HG03196 (cell line): ENCODE data around the gene RAPGEF4.

Source experiments
- ATAC-seq: cut with Tn5 transposase; IDR thresholded peaks from one replicate; pipeline ENCODE4 v1.9.1; 2021; ENCODE audit not compliant: unreplicated experiment

RAPGEF4 gene

GRCh38 chr2:172856606-172857005, 121.0 kb downstream of the RAPGEF4 start:
- no peak for ATAC-seq

DNA sequence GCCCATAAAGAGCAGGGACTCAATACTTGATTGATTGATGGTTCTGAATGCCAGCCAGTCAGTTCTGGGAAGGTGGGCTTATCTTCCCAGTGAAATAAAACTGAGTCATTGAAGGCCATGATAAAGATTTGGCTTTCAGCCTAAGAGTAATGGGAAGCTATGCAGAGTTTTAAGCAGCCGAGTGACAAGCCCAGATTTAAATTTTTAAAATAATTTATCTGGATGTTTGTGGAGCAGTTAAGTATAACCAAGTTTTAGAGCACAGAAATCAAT, 122.8 kb downstream of the RAPGEF4 start:
- ATAC-seq: no peak

DNA sequence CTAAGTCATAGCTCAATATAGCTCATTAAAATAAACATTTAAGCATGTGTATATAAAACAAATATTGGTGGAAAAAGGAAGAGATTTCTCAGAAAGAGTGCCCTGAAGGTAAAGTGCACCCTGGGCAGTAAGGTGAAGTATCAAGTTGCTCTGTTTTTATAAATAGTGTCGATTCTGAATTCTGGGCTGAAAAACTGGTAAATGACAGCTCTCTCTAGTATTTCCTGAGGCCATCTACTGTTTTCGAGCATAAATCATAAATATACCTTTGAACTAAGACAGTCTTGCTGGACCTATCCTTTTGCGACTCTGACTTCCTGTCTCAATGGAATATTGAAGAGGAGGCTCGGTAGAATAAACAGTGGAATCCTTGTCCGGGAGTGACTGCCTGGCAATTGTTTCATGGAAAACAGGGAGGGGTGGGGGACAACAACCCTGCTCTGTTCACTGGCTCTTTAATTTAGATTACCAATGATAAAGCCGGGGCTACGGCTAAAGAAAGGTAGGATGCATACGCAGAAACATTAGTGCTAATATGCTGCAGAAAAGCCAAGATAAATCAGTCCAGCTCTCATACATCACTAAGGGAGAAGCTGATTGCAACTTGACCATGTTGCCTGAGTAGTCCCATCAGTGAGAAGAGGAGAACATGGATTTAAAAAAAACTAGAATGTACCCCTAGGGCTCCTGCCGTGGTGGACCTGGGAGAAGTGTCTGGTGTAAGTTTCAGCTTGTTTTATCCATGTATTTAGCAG, 124.1 kb downstream of the RAPGEF4 start:
- ATAC-seq: no peak

DNA sequence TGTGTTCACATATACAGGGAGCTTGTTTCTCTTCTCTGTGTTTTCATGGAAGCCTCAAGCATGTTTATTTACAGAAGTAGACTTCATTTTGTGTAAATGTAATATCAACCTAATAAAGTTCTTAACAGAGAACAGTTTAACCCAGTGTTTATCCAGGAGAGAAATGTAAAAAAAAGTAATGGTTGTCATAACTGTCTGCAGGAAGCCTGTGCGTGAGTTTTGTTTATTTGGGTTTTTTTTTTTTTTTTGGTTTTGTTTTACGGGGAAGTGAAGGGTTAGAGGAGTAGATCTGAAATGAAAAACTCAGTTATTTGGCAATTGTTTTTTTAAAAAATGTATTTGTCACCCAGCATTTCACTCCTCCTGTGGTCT, 124.7 kb downstream of the RAPGEF4 start:
- ATAC-seq: no peak

GRCh38 chr2:172861098-172861497, 125.5 kb downstream of the RAPGEF4 start:
- no peak for ATAC-seq

GRCh38 chr2:172861656-172862476, 126.2 kb downstream of the RAPGEF4 start:
- no peak for ATAC-seq

DNA sequence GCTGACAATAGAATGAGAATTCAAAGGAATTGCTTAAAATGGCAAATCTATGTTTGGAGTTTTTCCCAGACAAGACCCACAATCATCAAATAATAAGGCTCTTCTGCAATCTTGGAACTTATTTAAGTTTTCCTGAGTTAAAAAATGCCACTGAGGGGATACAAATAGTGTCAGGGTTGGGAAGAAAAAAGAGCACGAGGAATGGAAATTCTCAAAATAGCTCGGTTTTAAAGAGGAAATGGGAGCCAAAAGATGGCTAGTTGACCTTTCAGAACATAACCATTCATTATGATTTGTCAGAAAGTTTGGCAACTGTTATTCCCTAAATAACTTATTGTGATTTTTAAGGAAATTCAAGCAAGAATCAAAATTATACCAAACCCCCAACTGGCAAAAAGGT, 127.7 kb downstream of the RAPGEF4 start:
- no peak for ATAC-seq

DNA sequence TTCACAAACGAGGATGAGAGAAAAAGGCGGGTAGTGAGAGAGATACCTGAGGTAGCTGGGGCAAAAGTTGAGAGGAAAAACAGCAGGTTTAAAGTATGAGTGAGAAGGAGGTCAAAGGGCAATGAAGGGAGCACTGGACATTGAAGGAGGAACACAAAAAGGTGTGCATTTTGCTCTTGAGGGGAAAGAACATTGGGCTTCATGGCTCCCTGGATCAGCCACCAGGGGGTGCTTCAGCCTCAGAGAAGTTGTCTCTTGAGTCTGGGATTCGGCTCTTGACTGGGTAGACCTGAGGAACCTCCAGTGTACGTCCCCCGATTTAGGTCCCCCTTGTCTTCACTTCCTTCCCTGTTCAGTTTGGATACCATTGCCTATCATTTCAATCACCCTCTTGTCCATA, 128.5 kb downstream of the RAPGEF4 start:
- no peak for ATAC-seq

GRCh38 chr2:172865422-172865821, 129.8 kb downstream of the RAPGEF4 start:
- ATAC-seq: no peak

- no peak for ATAC-seq
These were observed 134.2 kb downstream of the RAPGEF4 start for GRCh38 chr2:172869861-172870260.

DNA sequence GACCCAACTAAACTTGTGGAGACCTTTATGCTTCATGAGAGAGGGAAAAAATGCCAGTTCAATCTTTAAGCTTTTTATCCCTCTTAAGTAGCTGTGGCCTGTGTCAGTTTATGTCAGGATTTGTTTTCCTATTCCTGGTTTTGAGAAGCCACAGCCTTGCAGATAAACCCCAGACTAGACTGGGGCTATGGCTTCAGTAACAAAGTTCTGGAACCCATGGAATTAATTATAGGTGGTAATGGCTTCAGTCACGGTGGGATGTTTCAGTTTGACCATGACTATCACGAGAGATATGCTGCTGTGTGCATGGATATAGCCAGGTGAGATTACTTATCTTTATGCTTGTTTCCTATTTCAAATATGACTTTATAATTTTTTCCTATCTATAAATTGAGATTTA, 134.8 kb downstream of the RAPGEF4 start:
- ATAC-seq: no peak

DNA sequence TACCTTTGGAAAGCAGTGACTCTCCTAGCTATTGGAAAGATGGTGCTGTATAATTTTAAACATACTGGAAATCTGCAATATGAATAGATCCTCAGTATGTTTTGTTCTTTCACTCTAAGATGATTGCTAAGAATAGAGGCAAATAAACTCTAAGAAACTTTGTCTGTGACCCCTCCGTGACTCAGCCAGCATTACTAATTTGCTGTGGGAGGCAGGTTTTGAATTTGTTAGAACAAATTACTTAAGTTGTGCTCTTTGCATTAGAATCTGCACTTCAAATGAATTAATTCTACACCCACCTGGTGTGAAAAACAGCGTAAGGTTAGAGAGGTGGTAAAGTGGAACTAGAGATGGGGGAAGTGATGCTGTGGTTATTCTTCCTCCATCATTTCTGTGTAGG, 142.2 kb downstream of the RAPGEF4 start:
- ATAC-seq: no peak

- ATAC-seq: no peak
These were observed 142.6 kb downstream of the RAPGEF4 start for GRCh38 chr2:172878260-172878659.

DNA sequence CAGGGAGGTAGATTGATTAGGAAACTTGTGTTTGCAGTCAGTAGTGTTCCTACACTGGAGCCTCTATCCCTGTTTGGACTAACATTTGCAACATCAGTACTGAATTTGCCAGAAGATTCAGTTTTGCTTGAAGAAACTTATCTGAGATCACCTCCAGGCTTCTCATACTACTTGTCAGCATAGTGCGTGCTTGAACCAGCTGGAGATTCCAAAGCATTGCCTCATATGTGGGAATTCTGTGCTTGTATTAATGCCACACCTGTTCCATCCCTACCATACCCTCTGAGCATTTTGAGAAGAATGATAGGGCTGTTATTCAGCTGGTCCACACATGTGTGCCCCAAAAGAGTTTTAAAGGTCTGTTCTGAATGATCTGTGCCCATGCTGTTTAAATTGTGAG, 148.7 kb downstream of the RAPGEF4 start:
- ATAC-seq: no peak

DNA sequence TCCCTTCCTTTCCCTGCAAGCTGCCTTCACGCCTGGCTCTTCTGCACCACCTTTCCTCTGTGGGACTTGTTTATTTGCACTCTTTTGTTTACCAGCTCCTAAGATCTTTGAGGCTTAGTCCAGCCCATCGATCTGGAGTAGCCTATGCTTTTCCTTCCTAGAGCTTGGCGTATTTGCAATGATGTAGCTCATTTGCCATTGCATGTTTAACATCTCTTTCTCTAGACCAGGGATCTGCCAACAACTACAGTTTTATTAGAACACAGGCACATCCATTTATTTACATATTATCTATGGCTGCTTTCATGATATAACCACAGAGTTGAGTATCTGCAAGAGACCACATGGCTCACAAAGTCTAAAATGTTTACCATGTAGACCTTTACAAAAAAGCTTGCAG, 150.4 kb downstream of the RAPGEF4 start:
- no peak for ATAC-seq

GRCh38 chr2:172887280-172887679, 151.6 kb downstream of the RAPGEF4 start:
- ATAC-seq: no peak

DNA sequence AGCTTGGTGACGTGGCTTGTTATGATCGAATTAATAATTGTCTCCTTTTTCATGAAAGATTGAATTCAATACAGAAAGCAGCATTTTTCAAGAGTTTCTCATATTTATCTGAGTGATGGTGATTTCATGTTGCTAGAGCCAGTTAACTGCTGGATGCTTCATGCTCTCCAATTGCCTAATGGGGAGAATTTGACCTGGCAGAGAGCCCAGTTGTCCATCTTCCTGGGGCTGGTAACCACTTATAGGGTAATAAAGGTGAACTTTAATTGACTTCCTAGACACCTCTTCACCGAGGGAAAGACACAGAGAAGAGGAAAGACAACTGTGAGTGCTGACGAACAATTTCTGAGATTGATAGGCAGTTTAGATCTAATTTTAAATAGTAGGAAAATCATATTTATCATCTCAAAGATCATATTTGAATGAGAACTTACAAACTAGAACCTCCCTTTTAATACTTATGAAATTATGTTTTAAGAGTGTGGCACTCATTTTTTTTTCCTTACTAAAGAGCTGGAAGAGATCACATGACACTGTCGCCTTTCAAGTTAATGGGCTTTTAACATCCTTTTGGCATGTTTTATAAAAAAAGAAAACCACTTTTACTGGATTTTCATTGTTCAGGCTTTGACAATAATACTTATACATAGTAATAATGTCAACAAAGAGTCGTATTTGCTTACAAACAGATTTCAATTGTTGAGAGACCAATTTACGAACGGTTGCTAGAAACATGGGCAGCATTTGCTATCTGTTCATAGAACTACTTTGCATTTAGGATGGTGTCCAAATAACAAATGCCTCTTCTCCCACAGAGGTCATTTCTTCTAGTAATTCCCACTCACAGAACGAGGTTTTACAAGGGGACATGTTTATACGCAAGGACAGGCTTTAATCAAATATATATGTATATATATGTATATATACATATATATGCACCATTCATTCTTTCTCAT, 153.3 kb downstream of the RAPGEF4 start:
- no peak for ATAC-seq

GRCh38 chr2:172889768-172890430, 154.3 kb downstream of the RAPGEF4 start:
- ATAC-seq: no peak

GRCh38 chr2:172893111-172893510, 157.5 kb downstream of the RAPGEF4 start:
- ATAC-seq: no peak

DNA sequence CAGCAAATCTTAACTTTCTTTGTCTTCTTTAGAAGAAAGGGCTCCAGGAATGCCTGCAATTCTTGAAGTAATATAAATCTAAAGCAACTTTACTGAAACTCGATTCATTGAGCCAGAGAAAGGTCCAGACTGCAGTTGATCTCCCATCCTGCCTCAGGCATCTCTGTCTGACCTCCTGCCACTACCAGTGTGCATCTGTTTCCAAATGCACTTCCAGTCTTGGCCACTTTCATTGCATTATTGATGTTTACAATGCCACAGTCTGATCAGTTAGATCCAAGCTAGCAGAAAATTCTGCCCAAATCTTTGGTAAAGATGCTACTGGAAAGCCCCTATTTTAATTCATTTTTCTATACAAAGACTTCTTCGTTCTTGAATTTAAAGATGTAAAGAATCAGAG, 158.0 kb downstream of the RAPGEF4 start:
- no peak for ATAC-seq
